Fibroblast of the aortic adventitia (primary cell): ENCODE data around the gene KCNH1. TPM values are rescaled to one million over a fixed set of nuclear protein-coding genes. Genes with fewer than 3 reads are reported as not detected.

Source experiments
- DNase-seq: peaks from one replicate; pipeline ENCODE4 v3.0.0-alpha.2; 2010; ENCODE audit warnings: low read depth
- H3K4me3 ChIP-seq: 2 replicates; pipeline ENCODE4 v1.5.1; 2011; ENCODE audit warnings: low read depth, mild to moderate bottlenecking, control low read depth, low read length, moderate library complexity
- CTCF ChIP-seq: IDR thresholded peaks from 2 replicates; pipeline ENCODE4 v1.5.1; 2011; ENCODE audit warnings: mild to moderate bottlenecking, low read length, control low read depth, inconsistent platforms; ENCODE audit not compliant: insufficient read depth
- total RNA-seq: library from RNA; depleted of rRNA; stranded (reverse); fragments of >200 nt; gene quantifications from 2 replicates; pipeline ENCODE4 v1.2.3, GENCODE V29; 2012; ENCODE audit warnings: low replicate concordance

Gene KCNH1
- total RNA-seq, 1 donor = not detected

- no peak overlapping the region for H3K4me3 ChIP-seq
- TF ChIP-seq CTCF = no peak
- no peak for DNase-seq
These were observed 386.1 kb downstream of the KCNH1 start for GRCh38 chr1:210747890-210748289.

GRCh38 chr1:210747112-210747511 is 386.8 kb downstream of the KCNH1 start:
- no peak for DNase-seq
- H3K4me3 ChIP-seq = no peak overlapping the region
- no peak for TF ChIP-seq CTCF

- no peak for TF ChIP-seq CTCF
- H3K4me3 ChIP-seq = no peak overlapping the region
- DNase-seq = no peak
These were observed 387.8 kb downstream of the KCNH1 start for GRCh38 chr1:210746024-210746731.

GRCh38 chr1:210743038-210743437 is 390.9 kb downstream of the KCNH1 start:
- no peak for TF ChIP-seq CTCF
- no peak for DNase-seq
- no peak overlapping the region for H3K4me3 ChIP-seq

GRCh38 chr1:210741564-210741963 is 392.4 kb downstream of the KCNH1 start:
- DNase-seq = no peak
- H3K4me3 ChIP-seq = no peak overlapping the region
- TF ChIP-seq CTCF = no peak

- no peak for TF ChIP-seq CTCF
- no peak for DNase-seq
- no peak overlapping the region for H3K4me3 ChIP-seq
These were observed 394.3 kb downstream of the KCNH1 start for GRCh38 chr1:210739627-210740026.

- TF ChIP-seq CTCF = no peak
- H3K4me3 ChIP-seq = no peak overlapping the region
- DNase-seq = no peak
These were observed 395.7 kb downstream of the KCNH1 start for GRCh38 chr1:210738256-210738655.
